OCI-LY3 (cell line): ENCODE results near the gene LEUTX.

Source experiments
- CTCF ChIP-seq: fragments of 200-600, 300-600 bp; sonication (generic); IDR thresholded peaks from 2 replicates; pipeline ENCODE4 v1.5.1; 2014; ENCODE audit warnings: antibody characterized with exemption, low read length, low read depth
- EZH2phosphoT487 ChIP-seq: fragments of 200-600 bp; shearing (Covaris generic); IDR thresholded peaks from 2 replicates; pipeline ENCODE4 v1.6.1; 2018; ENCODE audit warnings: antibody characterized with exemption, mixed run types, low read depth

DNA sequence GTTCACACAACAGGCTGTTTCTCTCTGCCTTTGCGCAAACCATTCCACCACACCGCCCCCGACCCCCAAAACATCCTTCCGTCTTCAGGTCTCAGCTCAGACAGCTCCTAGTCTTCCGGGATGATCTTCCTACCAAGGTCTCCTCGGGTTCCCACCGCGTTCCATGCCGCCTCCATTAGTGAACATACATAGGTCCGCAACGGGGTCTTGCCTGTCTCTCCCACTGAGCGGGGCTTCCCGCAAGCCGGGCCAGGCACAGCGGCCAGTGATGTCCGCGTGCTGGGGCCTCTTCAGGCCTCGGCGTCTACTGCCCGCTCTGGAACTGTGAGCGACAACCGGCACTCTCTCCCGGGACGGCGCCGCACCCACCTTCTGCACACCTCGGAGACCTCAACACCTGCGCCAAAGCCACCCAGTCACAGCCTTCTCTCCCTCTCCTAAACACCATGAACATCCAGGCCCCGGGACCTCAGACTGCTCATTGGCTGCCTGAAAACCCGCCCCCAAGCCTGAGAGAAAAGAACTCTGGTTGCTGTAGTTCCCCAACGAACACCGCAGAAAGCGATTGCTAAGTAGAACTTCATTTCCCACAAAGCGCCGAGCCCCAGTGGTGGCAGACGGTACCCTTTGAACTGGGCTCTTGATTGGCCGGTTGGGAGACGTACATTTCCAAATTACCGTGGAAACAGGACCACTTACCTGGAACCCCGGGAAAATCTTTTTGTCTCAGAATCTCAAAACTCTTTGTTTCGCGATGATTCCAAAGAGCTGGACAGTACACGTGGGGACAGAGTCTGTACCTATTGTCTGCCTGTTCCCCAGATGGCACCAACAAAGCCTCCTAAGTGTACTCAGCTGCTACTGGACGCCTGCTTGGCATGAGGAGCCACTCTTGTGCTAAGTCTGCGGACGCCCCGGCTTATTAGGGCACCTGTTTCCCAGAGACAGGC lies 45.8 kb downstream of the LEUTX start:
- no peak for TF ChIP-seq CTCF
- TF ChIP-seq EZH2phosphoT487, result no peak
